GM12875 (cell line): Measurements from ENCODE around the gene PCIF1.

ENCODE experiments used
- H3K4me3 ChIP-seq: one replicate; pipeline ENCODE4 v1.5.1; 2011; ENCODE audit warnings: low read depth, low read length, control low read depth
- CTCF ChIP-seq: IDR thresholded peaks from 2 replicates; pipeline ENCODE4 v1.5.1; 2011; ENCODE audit warnings: low read depth, mild to moderate bottlenecking, control low read depth, inconsistent platforms, low read length, moderate library complexity, borderline replicate concordance; ENCODE audit not compliant: insufficient read depth

PCIF1 gene

GRCh38 chr20:45948261-45948733 is 13.8 kb downstream of the PCIF1 start:
- no peak overlapping the region for H3K4me3 ChIP-seq
- no peak for TF ChIP-seq CTCF

GRCh38 chr20:45948742-45949541 is 14.5 kb downstream of the PCIF1 start:
- no peak overlapping the region for H3K4me3 ChIP-seq
- TF ChIP-seq CTCF, result no peak

DNA sequence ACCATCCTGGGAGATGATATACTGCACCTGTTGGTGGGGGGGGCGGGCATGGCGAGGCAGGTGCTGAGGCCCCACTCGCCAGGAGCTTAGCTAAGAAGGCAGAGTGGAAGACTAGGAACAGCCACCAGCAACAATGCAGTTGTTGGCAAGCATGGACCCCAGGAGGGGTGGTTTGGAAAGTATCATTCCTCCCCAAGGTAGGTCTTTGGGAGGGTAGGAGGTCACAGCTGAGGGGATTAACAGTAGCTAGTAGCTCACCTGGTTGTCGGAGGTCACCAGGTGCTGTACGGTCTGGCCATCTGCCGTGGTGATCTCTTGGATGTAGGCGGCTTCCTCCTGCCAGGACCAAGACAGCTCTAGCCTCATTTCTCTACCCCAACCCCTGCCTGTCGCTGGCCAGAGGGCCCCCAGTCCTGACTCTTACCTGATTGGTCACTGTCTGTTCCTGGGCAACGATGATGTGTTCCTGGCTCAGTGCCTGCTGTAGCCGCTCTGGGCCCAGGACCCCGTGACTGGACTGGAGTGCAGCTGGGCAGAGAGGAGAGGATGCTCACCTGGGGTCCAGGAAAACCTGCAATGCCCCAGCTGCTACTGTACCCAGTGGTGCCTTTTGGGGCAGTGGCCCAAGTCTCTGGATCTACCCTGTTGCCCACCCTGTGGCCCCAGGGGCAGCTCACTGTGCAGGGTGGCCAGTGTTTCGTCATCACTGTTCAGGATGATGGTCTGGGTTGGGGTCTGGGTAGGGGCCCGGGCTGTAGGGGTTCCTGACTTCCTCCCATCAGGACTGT is 15.3 kb downstream of the PCIF1 start:
- no peak overlapping the region for H3K4me3 ChIP-seq
- no peak for TF ChIP-seq CTCF

DNA sequence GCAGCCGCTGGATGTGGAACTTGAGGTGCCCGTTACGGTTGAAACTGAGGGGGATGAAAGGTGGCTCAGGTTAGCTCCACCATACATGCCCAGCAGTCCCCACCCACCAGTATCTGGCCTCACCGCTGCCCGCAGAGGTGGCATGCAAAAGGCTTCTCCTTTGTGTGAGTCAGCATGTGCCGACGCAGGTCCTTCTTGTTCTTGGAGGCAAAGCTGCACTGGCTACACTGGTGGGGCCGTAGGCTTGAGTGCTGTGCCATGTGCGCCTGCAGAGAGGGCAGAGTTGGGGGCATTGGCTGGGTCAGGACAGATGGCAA is 15.8 kb downstream of the PCIF1 start:
- no peak overlapping the region for H3K4me3 ChIP-seq
- no peak for TF ChIP-seq CTCF

DNA sequence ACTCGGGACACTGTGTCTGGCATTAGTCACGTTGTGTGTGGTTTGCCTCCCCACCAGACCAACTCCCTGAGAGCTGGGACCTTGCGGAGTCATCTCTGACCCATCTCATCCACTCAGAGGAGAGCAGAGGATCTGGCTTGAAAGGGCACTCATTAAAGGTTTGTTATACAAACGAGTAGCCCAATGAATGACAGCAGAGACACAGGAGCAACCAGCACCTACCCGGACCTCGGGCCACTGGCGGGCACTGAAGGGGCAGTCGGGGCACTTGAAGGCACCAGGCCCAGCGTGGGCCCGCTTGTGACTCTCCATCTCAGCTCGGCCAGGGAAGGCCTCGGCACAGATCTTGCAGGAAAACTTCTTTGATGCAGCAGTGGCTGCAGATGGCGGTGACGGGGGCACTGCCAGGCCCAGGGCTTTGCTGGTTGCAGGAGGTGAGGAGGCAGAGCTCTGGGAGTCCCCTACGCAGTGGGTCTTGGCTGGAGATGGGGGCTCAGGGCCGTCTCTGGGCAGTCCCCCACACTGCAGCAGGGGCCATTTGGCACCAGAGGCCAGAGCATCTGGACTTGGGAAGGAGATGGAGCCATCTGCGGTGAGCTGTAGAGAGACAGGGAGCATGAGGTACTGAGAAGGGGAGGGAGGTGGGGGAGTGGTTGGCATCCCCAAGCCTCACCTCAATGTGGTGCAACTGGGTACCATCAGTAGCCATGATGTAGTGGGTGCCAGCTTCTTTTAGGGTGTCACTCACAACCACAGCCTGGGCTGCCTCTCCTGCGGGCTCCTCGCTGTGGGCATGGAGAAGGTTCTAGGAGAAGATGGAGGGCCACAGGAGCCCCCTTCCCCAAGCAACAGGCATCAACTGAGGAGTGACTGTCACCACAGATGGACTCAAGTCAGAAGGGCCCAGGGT is 17.7 kb downstream of the PCIF1 start:
- H3K4me3 ChIP-seq, result no peak overlapping the region
- TF ChIP-seq CTCF, result no peak

DNA sequence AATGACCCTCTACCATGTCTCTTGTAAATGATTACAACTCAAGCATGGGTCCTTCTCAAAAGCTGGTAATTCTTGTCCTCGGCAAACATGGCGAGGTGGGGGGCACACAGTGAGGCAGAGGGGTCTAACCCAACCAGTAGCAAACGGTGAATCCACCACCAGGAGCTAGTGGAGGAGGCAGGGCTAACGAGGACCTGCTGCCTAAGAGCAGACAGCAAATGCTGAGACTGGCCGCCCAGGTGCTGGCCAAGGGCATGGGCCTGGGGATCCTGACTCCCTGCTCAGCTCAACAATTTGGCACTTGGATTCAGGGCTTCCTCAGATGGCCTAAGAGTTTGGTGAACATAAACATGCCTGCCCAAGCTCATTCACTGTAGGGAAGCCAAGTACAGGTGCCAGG is 18.4 kb downstream of the PCIF1 start:
- TF ChIP-seq CTCF, result no peak

More for the DNA sequence above, 18.4 kb downstream of the PCIF1 start:
- H3K4me3 ChIP-seq, result no peak overlapping the region
